Measurements from ENCODE around the gene EDDM13.

- TF ChIP-seq CTCF (IDR thresholded peaks at IDR 0.05) (no peak), POLR2A (IDR thresholded peaks at IDR 0.05) (no peak)
Observed at GRCh38 chr19:56319991-56320390, 47.4 kb downstream of the EDDM13 start.

Data from right lobe of liver (tissue), 4 donors.